Right lobe of liver (tissue), 4 donors: Measurements from ENCODE around the gene AKNA.

ENCODE experiments used
- CTCF ChIP-seq, 4 donors: fragments of 200-600 bp in 3 of 4; fragments of 450-650 bp in 1 of 4; IDR thresholded peaks; one replicate each; pipeline versions ENCODE4 v1.5.1 to v1.8.0; 2016 to 2022; ENCODE audit warnings: antibody characterized with exemption in 4 of 4, mild to moderate bottlenecking in 2 of 4
- POLR2A ChIP-seq: fragments of 450-650 bp; IDR thresholded peaks from one replicate; pipeline ENCODE4 v1.6.1; 2017; ENCODE audit warnings: antibody characterized with exemption, mild to moderate bottlenecking
- donor health status: DM: no; HTN: no; CAD: no.
- donor health status: DM: no; HTN: no; CAD: no.
- donor health status: DM: no; HTN: yes; CAD: no.

GRCh38 chr9:114407889-114408288 is 20.1 kb upstream of the AKNA start:
- TF ChIP-seq CTCF (IDR thresholded peaks at IDR 0.05) (no peak), POLR2A (no peak)
